ENCODE measurements around the gene BCR.

BCR gene

GRCh38 chr22:23218053-23218866 lies 38.0 kb downstream of the BCR start:
- FAIRE-seq: no peak

GRCh38 chr22:23218867-23219251 lies 38.5 kb downstream of the BCR start:
- no peak for FAIRE-seq

- FAIRE-seq: no peak
Observed at GRCh38 chr22:23219317-23219716, 39.0 kb downstream of the BCR start.

- no peak for FAIRE-seq
Observed at GRCh38 chr22:23219822-23220484, 39.6 kb downstream of the BCR start.

- FAIRE-seq: no peak
Observed at GRCh38 chr22:23220485-23221350, 40.4 kb downstream of the BCR start.

- FAIRE-seq: no peak
Observed at GRCh38 chr22:23221351-23221804, 41.1 kb downstream of the BCR start.

GRCh38 chr22:23222033-23222792 lies 41.9 kb downstream of the BCR start:
- no peak for FAIRE-seq

- no peak for FAIRE-seq
Observed at GRCh38 chr22:23222793-23223568, 42.7 kb downstream of the BCR start.

- no peak for FAIRE-seq
Observed at GRCh38 chr22:23223569-23224317, 43.4 kb downstream of the BCR start.

GRCh38 chr22:23224846-23225245 lies 44.5 kb downstream of the BCR start:
- FAIRE-seq: no peak

GRCh38 chr22:23225337-23225723 lies 45.0 kb downstream of the BCR start:
- FAIRE-seq: no peak

GRCh38 chr22:23225724-23226496 lies 45.6 kb downstream of the BCR start:
- FAIRE-seq: no peak

GRCh38 chr22:23226497-23226850 lies 46.2 kb downstream of the BCR start:
- no peak for FAIRE-seq

GRCh38 chr22:23227380-23227779 lies 47.1 kb downstream of the BCR start:
- FAIRE-seq: no peak

- FAIRE-seq: no peak
Observed at GRCh38 chr22:23228503-23228902, 48.2 kb downstream of the BCR start.

- FAIRE-seq: no peak
Observed at GRCh38 chr22:23229646-23230045, 49.3 kb downstream of the BCR start.

GRCh38 chr22:23230348-23231068 lies 50.2 kb downstream of the BCR start:
- no peak for FAIRE-seq

- FAIRE-seq: no peak
Observed at GRCh38 chr22:23231471-23232093, 51.3 kb downstream of the BCR start.
